HepG2 (cell line): ENCODE measurements around the gene ABHD6. TPM values are rescaled to one million over a fixed set of nuclear protein-coding genes. Genes with fewer than 3 reads are reported as not detected.

Source experiments
- ATAC-seq: fragments of 200-7000 bp; cut with Tn5 transposase; 3 replicates; pipeline ENCODE4 v1.9.1; 2020; ENCODE audit warnings: mild to moderate bottlenecking, moderate library complexity
- BruUV-seq: library from RNA; stranded (reverse); fragments of 400-500 nt; replicated peaks from 2 replicates; lab custom pipeline; 2021; lab: Mats Ljungman, UMichigan
- CTCF ChIA-PET: fragments of 300-600 bp; formaldehyde crosslinking; extraction: SDS; loops from one replicate; lab custom pipeline; 2021; ENCODE audit warnings: low total read pairs, inconsistent platforms, low intra/inter-chr PET ratio; lab: Yijun Ruan, JAX
- POLR2A ChIA-PET: fragments of 350-600 bp; sonication (Branson Sonifier 250); formaldehyde crosslinking; loops from one replicate; lab custom pipeline; 2020; ENCODE audit warnings: antibody characterized with exemption, inconsistent platforms; lab: Yijun Ruan, JAX
- DNase-seq: peaks from one replicate; pipeline ENCODE4 v3.0.0-alpha.2; 2015; ENCODE audit warnings: low spot score
- FAIRE-seq: peaks from 3 replicates; lab custom pipeline; 2011; peaks lifted over from hg19 to GRCh38; lab: Jason Lieb, UNC
- H2AFZ ChIP-seq: one replicate; pipeline ENCODE4 v1.6.1; 2011; ENCODE audit warnings: low read length, inconsistent platforms
- H3K27ac ChIP-seq: fragments of 300-600 bp; 3 replicates; pipeline ENCODE4 v1.8.0; 2011; ENCODE audit warnings: mixed run types, mild to moderate bottlenecking, mixed read lengths, low read length, inconsistent platforms; ENCODE audit not compliant: insufficient read depth; ENCODE audit errors: extremely low read length
- H3K27me3 ChIP-seq, 2 experiments: fragments of 200-600 bp in 1 of 2; 2 replicates in 1 of 2; 3 replicates in 1 of 2; pipeline versions ENCODE4 v1.6.0 to v1.8.0; 2011; ENCODE audit warnings: low read length in 2 of 2, mild to moderate bottlenecking in 2 of 2, moderate library complexity in 2 of 2, inconsistent platforms in 1 of 2; ENCODE audit not compliant: insufficient read depth in 2 of 2, control insufficient read depth in 1 of 2
- H3K36me3 ChIP-seq, 2 experiments: fragments of 200-600 bp in 1 of 2; replicated peaks in 1 of 2; 2 replicates in 1 of 2; 3 replicates in 1 of 2; pipeline versions ENCODE4 v1.5.1 to v1.8.0; 2011; ENCODE audit warnings: low read length in 2 of 2, inconsistent platforms in 1 of 2; ENCODE audit not compliant: insufficient read depth in 2 of 2, control insufficient read depth in 1 of 2
- H3K4me1 ChIP-seq: 2 replicates; pipeline ENCODE4 v1.5.1; 2012; ENCODE audit warnings: low read length, inconsistent platforms; ENCODE audit not compliant: insufficient read depth
- H3K4me2 ChIP-seq: 2 replicates; pipeline ENCODE4 v1.6.0; 2011; ENCODE audit warnings: low read depth, low read length, inconsistent platforms
- H3K4me3 ChIP-seq, 3 experiments: fragments of 200-600 bp in 1 of 3; sonication (generic), shearing (Covaris generic) in 1 of 3; replicated peaks in 1 of 3; 2 replicates each; pipeline ENCODE4 v1.5.1; 2011 to 2016; ENCODE audit warnings: low read length in 3 of 3, inconsistent platforms in 2 of 3, low read depth in 2 of 3, mild to moderate bottlenecking in 2 of 3, control low read depth in 1 of 3, mixed read lengths in 1 of 3; ENCODE audit not compliant: insufficient read depth in 1 of 3
- H3K79me2 ChIP-seq: one replicate; pipeline ENCODE4 v1.6.1; 2011; ENCODE audit warnings: low read length, inconsistent platforms; ENCODE audit not compliant: insufficient read depth
- H3K9ac ChIP-seq: 2 replicates; pipeline ENCODE4 v1.6.0; 2011; ENCODE audit warnings: mild to moderate bottlenecking, low read depth, low read length, inconsistent platforms; ENCODE audit not compliant: insufficient read depth
- H3K9me3 ChIP-seq: 2 replicates; pipeline ENCODE4 v1.5.1; 2012; ENCODE audit warnings: mild to moderate bottlenecking, low read length
- H4K20me1 ChIP-seq: 2 replicates; pipeline ENCODE4 v1.6.0; 2011; ENCODE audit warnings: inconsistent platforms, mild to moderate bottlenecking, low read length, moderate library complexity; ENCODE audit not compliant: insufficient read depth
- EEA1 ChIP-seq: sonication (generic); formaldehyde crosslinking; IDR thresholded peaks from 2 replicates; pipeline ENCODE4 v1.5.1; 2020; ENCODE audit warnings: mild to moderate bottlenecking, missing genetic modification reagents, borderline replicate concordance
- JUN ChIP-seq: sonication (generic); formaldehyde crosslinking; IDR thresholded peaks from 2 replicates; pipeline ENCODE4 v1.4.0; 2020; ENCODE audit warnings: mild to moderate bottlenecking, missing genetic modification reagents
- NFYC ChIP-seq: IDR thresholded peaks from 2 replicates; pipeline ENCODE4 v1.6.1; 2016; ENCODE audit warnings: missing genetic modification reagents, missing compliant biosample characterization
- PCBP1 ChIP-seq: fragments of 200-400 bp; formaldehyde crosslinking; IDR thresholded peaks from 2 replicates; pipeline ENCODE4 v1.6.1; 2017; ENCODE audit warnings: mild to moderate bottlenecking, low read depth, low read length, borderline replicate concordance
- SMARCC2 ChIP-seq: fragments of 450-650 bp; IDR thresholded peaks from 2 replicates; pipeline ENCODE4 v1.6.1; 2017; ENCODE audit warnings: antibody characterized with exemption, mild to moderate bottlenecking
- ZFP37 ChIP-seq: sonication (generic); formaldehyde crosslinking; IDR thresholded peaks from 2 replicates; pipeline ENCODE4 v1.4.0; 2020; ENCODE audit warnings: missing genetic modification reagents, borderline replicate concordance
- ZFX ChIP-seq: sonication (generic); formaldehyde crosslinking; IDR thresholded peaks from 2 replicates; pipeline ENCODE4 v1.4.0; 2020; ENCODE audit warnings: mild to moderate bottlenecking, low read depth, missing genetic modification reagents, moderate library complexity
- ZNF607 ChIP-seq: sonication (generic); formaldehyde crosslinking; IDR thresholded peaks from 2 replicates; pipeline ENCODE4 v1.5.1; 2020; ENCODE audit warnings: missing genetic modification reagents, mild to moderate bottlenecking, borderline replicate concordance
- ZNF720 ChIP-seq: sonication (generic); formaldehyde crosslinking; IDR thresholded peaks from 2 replicates; pipeline ENCODE4 v1.4.0; 2020; ENCODE audit warnings: missing genetic modification reagents
- WGBS: methylation state at CpG from one replicate; pipeline ENCODE4 v1.1.6; 2017; ENCODE audit warnings: low lambda C conversion rate; 5-methylcytosine and 5-hydroxymethylcytosine counted together
- in situ Hi-C: cut with HindIII; loops from 2 replicates; pipeline ENCODE4 v1.10.0; 2017; ENCODE audit warnings: low pct_unique_long_range_greater_than_20kb; ENCODE audit not compliant: extremely low pct_ligation_motif_present
- intact Hi-C: fragments of 100-400 bp; cut with micrococcal nuclease; formaldehyde crosslinking; loops from one replicate; pipeline ENCODE4 v1.10.0; 2022; ENCODE audit not compliant: unreplicated experiment
- polyA plus RNA-seq, 8 experiments: library from polyadenylated mRNA; depleted of rRNA in 3 of 8; stranded (reverse) in 7 of 8; unstranded in 1 of 8; fragments of >200 nt; fragmentation: Illumina TruSeq in 4 of 8; extraction: Trizol in 4 of 8; gene quantifications; 2 replicates each; pipeline versions ENCODE4 v1.2.1 to v1.2.3, GENCODE V29; 2011 to 2016; ENCODE audit warnings: low read depth in 4 of 8, missing spikeins in 1 of 8, mixed read lengths in 1 of 8; ENCODE audit not compliant: insufficient read depth in 1 of 8
- total RNA-seq, 5 experiments: library from RNA; depleted of rRNA; stranded (reverse); fragments of >200 nt; fragmentation: Illumina TruSeq; extraction: Trizol; gene quantifications; 2 replicates each; pipeline ENCODE4 v1.2.3, GENCODE V29; 2016; ENCODE audit warnings: low read depth in 1 of 5
- TF ChIP-seq, protein P1 (sequence below): sonication (generic); formaldehyde crosslinking; IDR thresholded peaks from 2 replicates; pipeline ENCODE4 v1.9.0; 2021; ENCODE audit warnings: missing genetic modification reagents, mild to moderate bottlenecking, borderline replicate concordance
- TF ChIP-seq, protein P2 (sequence below): sonication (generic); formaldehyde crosslinking; IDR thresholded peaks from 2 replicates; pipeline ENCODE4 v1.4.0; 2020; ENCODE audit warnings: missing genetic modification reagents, borderline replicate concordance
- TF ChIP-seq, protein P3 (sequence below): IDR thresholded peaks from 2 replicates; pipeline ENCODE4 v1.4.0; 2020; ENCODE audit warnings: mild to moderate bottlenecking, missing genetic modification reagents

ABHD6 gene
- total and polyA plus RNA-seq, 2 of the 13 experiments (the other 11 are each of a cell fraction or from before 2014, with no cell fraction given), result 9.0 to 17.2 TPM

DNA sequence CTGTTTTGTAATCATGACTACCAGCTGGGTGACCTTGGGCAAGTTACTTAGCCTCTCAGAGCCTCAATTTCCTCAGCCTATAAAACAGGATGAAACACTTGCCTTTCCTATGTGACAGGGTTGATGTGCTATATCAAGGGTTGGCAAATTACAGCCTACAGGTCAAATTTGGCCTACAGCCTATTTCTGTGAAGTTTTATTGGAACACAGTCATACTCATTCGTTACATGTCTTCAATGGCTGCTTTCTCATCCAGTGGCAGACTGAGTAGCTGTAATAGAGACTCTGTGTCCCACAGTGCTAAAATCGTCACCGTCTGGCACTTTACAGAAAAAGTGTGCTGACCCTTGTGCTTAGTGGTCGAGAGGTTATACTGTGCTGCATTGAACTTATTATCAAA lies 16.6 kb downstream of the ABHD6 start (continued):
- TF ChIP-seq PCBP1, result no peak

DNA sequence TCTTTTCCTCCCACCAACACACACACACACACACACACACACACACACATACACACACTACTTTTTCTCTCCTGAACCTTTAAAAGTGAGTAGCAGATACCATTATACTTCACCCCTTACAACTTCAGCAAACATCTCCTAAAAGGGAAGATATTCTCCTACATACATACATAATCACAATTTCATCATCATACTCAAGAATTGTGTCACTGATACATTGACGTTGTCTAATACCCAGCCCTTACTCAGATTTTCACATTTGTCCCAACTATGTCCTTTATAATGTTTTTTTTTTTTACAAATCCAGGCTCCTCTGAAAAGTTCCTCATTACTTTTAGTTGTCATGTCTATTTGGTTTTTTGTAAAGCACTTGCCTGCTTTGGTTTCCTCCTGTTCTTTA lies 18.5 kb downstream of the ABHD6 start:
- Histone ChIP-seq H3K4me3 (no peak overlapping the region), H3K9ac (no peak overlapping the region), H3K9me3 (no peaks in the 10 kb centered on the region), H3K27ac (no peak overlapping the region), H3K79me2 (no peaks in the 10 kb centered on the region), H3K4me2 (no peak overlapping the region), H2AFZ (no peak overlapping the region), H3K36me3 (peaks cover 4 to 19% of the 10 kb centered on the region in 2 experiments), H3K27me3 (no peaks in the 10 kb centered on the region), H4K20me1 (no peaks in the 10 kb centered on the region), H3K4me1 (peaks cover 7% of the 10 kb centered on the region; the same call in 1 of the 2 replicates)
- ATAC-seq (no peak), DNase-seq (no peak), FAIRE-seq (no peak)
- no TSS peak for BruUV-seq
- intact Hi-C loops, result no loop called here
- POLR2A ChIA-PET, result no interaction called here
- CTCF ChIA-PET, result no interaction called here
- in situ Hi-C loops, result no loop called here
- 94% methylated on average over 1 of the region's 1 CpG for WGBS
- TF ChIP-seq, protein P1, sequence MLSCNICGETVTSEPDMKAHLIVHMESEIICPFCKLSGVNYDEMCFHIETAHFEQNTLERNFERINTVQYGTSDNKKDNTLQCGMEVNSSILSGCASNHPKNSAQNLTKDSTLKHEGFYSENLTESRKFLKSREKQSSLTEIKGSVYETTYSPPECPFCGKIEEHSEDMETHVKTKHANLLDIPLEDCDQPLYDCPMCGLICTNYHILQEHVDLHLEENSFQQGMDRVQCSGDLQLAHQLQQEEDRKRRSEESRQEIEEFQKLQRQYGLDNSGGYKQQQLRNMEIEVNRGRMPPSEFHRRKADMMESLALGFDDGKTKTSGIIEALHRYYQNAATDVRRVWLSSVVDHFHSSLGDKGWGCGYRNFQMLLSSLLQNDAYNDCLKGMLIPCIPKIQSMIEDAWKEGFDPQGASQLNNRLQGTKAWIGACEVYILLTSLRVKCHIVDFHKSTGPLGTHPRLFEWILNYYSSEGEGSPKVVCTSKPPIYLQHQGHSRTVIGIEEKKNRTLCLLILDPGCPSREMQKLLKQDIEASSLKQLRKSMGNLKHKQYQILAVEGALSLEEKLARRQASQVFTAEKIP (CRISPR knock-in tag), result no peak
- no peak for TF ChIP-seq ZNF720 (CRISPR knock-in tag)
- TF ChIP-seq, protein P2, sequence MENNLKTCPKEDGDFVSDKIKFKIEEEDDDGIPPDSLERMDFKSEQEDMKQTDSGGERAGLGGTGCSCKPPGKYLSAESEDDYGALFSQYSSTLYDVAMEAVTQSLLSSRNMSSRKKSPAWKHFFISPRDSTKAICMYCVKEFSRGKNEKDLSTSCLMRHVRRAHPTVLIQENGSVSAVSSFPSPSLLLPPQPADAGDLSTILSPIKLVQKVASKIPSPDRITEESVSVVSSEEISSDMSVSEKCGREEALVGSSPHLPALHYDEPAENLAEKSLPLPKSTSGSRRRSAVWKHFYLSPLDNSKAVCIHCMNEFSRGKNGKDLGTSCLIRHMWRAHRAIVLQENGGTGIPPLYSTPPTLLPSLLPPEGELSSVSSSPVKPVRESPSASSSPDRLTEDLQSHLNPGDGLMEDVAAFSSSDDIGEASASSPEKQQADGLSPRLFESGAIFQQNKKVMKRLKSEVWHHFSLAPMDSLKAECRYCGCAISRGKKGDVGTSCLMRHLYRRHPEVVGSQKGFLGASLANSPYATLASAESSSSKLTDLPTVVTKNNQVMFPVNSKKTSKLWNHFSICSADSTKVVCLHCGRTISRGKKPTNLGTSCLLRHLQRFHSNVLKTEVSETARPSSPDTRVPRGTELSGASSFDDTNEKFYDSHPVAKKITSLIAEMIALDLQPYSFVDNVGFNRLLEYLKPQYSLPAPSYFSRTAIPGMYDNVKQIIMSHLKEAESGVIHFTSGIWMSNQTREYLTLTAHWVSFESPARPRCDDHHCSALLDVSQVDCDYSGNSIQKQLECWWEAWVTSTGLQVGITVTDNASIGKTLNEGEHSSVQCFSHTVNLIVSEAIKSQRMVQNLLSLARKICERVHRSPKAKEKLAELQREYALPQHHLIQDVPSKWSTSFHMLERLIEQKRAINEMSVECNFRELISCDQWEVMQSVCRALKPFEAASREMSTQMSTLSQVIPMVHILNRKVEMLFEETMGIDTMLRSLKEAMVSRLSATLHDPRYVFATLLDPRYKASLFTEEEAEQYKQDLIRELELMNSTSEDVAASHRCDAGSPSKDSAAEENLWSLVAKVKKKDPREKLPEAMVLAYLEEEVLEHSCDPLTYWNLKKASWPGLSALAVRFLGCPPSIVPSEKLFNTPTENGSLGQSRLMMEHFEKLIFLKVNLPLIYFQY, result no peak
- TF ChIP-seq ZNF607 (CRISPR knock-in tag), result no peak
- no peak for TF ChIP-seq JUN (CRISPR knock-in tag)
- TF ChIP-seq EEA1 (CRISPR knock-in tag), result no peak
- TF ChIP-seq ZFX (CRISPR knock-in tag), result no peak
- no peak for TF ChIP-seq ZFP37 (CRISPR knock-in tag)
- no peak for TF ChIP-seq SMARCC2
- no peak for TF ChIP-seq NFYC (CRISPR knock-in tag)
- TF ChIP-seq, protein P3, sequence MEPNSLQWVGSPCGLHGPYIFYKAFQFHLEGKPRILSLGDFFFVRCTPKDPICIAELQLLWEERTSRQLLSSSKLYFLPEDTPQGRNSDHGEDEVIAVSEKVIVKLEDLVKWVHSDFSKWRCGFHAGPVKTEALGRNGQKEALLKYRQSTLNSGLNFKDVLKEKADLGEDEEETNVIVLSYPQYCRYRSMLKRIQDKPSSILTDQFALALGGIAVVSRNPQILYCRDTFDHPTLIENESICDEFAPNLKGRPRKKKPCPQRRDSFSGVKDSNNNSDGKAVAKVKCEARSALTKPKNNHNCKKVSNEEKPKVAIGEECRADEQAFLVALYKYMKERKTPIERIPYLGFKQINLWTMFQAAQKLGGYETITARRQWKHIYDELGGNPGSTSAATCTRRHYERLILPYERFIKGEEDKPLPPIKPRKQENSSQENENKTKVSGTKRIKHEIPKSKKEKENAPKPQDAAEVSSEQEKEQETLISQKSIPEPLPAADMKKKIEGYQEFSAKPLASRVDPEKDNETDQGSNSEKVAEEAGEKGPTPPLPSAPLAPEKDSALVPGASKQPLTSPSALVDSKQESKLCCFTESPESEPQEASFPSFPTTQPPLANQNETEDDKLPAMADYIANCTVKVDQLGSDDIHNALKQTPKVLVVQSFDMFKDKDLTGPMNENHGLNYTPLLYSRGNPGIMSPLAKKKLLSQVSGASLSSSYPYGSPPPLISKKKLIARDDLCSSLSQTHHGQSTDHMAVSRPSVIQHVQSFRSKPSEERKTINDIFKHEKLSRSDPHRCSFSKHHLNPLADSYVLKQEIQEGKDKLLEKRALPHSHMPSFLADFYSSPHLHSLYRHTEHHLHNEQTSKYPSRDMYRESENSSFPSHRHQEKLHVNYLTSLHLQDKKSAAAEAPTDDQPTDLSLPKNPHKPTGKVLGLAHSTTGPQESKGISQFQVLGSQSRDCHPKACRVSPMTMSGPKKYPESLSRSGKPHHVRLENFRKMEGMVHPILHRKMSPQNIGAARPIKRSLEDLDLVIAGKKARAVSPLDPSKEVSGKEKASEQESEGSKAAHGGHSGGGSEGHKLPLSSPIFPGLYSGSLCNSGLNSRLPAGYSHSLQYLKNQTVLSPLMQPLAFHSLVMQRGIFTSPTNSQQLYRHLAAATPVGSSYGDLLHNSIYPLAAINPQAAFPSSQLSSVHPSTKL (CRISPR knock-in tag), result no peak
